Thyroid gland (tissue), 4 donors: Measurements from ENCODE around the gene ATRX. TPM values are rescaled to one million over a fixed set of nuclear protein-coding genes. Genes with fewer than 3 reads are reported as not detected.
"Not testable (repeated sequence)": the region's sequence is repeated elsewhere in the genome, so short reads cannot be mapped to it uniquely, and the experiment has no call there.

Source experiments
- DNase-seq, 2 donors: peaks; one replicate each; pipeline ENCODE4 v3.0.0-alpha.2; 2019
- H3K27ac ChIP-seq, 3 donors: fragments of 200-600 bp; sonication (generic); 1 replicate in 2 of 3; 2 replicates in 1 of 3; pipeline ENCODE4 v1.5.1; 2016 to 2019; ENCODE audit warnings: mild to moderate bottlenecking in 1 of 3, moderate library complexity in 1 of 3
- H3K27me3 ChIP-seq: fragments of 200-600 bp; sonication (generic); one replicate; pipeline ENCODE4 v1.5.1; 2019
- H3K36me3 ChIP-seq, 2 donors: fragments of 200-600 bp; sonication (generic); one replicate each; pipeline ENCODE4 v1.5.1; 2016 to 2019
- H3K4me1 ChIP-seq, 2 donors: fragments of 200-600 bp; sonication (generic); one replicate each; pipeline ENCODE4 v1.5.1; 2017 to 2019
- H3K4me3 ChIP-seq, 3 donors: fragments of 200-600 bp; sonication (generic); replicated peaks in 1 of 3; 1 replicate in 2 of 3; 2 replicates in 1 of 3; pipeline ENCODE4 v1.5.1; 2016; ENCODE audit warnings: mild to moderate bottlenecking in 1 of 3
- H3K9me3 ChIP-seq: fragments of 200-600 bp; sonication (generic); one replicate; pipeline ENCODE4 v1.5.1; 2017
- POLR2A ChIP-seq, 2 donors: fragments of 450-650 bp; IDR thresholded peaks; one replicate each; pipeline ENCODE4 v1.6.1; 2017; ENCODE audit warnings: antibody characterized with exemption in 2 of 2, mild to moderate bottlenecking in 2 of 2, moderate library complexity in 1 of 2
- WGBS, 2 donors: methylation state at CpG; one replicate each; pipeline ENCODE4 v1.1.5; 2017; 5-methylcytosine and 5-hydroxymethylcytosine counted together
- intact Hi-C: fragments of 100-400 bp; cut with DNase I; formaldehyde crosslinking; loops from one replicate; pipeline ENCODE4 v1.15.1; 2023
- total RNA-seq, 4 donors: library from RNA; depleted of rRNA; stranded (reverse); fragments of >200 nt; gene quantifications; one replicate each; pipeline ENCODE4 v1.2.3, GENCODE V29; 2016
- TF ChIP-seq, protein P1 (sequence below), 6 experiments: fragments of 200-600 bp in 3 of 6; fragments of 450-650 bp in 3 of 6; sonication (generic) in 3 of 6; IDR thresholded peaks; one replicate each; pipeline ENCODE4 v1.5.1; 2016 to 2019; ENCODE audit warnings: antibody characterized with exemption in 6 of 6, mild to moderate bottlenecking in 2 of 6, inconsistent platforms in 1 of 6, moderate library complexity in 1 of 6

Gene ATRX
- total RNA-seq, 4 donors from 2014 or later = 96.2 to 211 (median 131) TPM

GRCh38 chrX:77698242-77698641 lies 87.8 kb downstream of the ATRX start:
- H3K27me3 ChIP-seq = no peaks in the 10 kb centered on the region
- 98 to 100% methylated on average over 3 of the region's 3 CpGs for WGBS, 2 donors
- no peak overlapping the region for H3K27ac ChIP-seq
- DNase-seq = no peak
- no peaks in the 10 kb centered on the region for H3K36me3 ChIP-seq
- intact Hi-C loops = no loop called here
- H3K4me1 ChIP-seq = no peaks in the 10 kb centered on the region
- no peaks in the 10 kb centered on the region for H3K9me3 ChIP-seq
- TF ChIP-seq POLR2A (IDR thresholded peaks at IDR 0.05) = no peak
- TF ChIP-seq, protein P1, sequence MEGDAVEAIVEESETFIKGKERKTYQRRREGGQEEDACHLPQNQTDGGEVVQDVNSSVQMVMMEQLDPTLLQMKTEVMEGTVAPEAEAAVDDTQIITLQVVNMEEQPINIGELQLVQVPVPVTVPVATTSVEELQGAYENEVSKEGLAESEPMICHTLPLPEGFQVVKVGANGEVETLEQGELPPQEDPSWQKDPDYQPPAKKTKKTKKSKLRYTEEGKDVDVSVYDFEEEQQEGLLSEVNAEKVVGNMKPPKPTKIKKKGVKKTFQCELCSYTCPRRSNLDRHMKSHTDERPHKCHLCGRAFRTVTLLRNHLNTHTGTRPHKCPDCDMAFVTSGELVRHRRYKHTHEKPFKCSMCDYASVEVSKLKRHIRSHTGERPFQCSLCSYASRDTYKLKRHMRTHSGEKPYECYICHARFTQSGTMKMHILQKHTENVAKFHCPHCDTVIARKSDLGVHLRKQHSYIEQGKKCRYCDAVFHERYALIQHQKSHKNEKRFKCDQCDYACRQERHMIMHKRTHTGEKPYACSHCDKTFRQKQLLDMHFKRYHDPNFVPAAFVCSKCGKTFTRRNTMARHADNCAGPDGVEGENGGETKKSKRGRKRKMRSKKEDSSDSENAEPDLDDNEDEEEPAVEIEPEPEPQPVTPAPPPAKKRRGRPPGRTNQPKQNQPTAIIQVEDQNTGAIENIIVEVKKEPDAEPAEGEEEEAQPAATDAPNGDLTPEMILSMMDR (IDR thresholded peaks at IDR 0.05) = no peak
- no peak overlapping the region for H3K4me3 ChIP-seq

DNA sequence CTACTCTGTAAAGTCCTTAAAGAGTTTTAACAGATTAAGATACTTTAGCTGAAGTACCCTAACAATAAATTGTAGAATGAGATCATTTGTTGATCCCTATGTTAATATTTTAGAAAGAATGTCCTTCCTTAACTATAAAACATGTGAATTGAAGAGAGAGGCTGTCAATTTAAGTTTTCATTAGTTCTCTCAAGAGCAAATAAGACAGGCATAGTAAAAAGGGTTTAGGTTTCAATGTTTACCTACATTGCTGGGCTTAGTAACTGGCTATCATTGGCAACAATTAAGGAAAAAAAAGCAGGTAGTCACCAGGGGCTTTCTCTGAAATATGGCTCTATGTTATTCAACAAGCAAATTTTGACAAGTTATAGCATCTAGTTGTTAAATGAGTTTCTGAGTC lies 91.5 kb downstream of the ATRX start:
- Histone ChIP-seq H3K4me3 (no peak overlapping the region), H3K36me3 (no peaks in the 10 kb centered on the region), H3K27me3 (no peaks in the 10 kb centered on the region), H3K27ac (no peak overlapping the region), H3K9me3 (no peaks in the 10 kb centered on the region), H3K4me1 (no peaks in the 10 kb centered on the region)
- intact Hi-C loops = no loop called here
- TF ChIP-seq POLR2A (IDR thresholded peaks at IDR 0.05) = no peak
- TF ChIP-seq, protein P1 (IDR thresholded peaks at IDR 0.05) = no peak
- DNase-seq = no peak

GRCh38 chrX:77693594-77693993 lies 92.4 kb downstream of the ATRX start:
- WGBS, 2 donors = 55 to 61% methylated on average over 5 of the region's 5 CpGs
- no peaks in the 10 kb centered on the region for H3K36me3 ChIP-seq
- TF ChIP-seq POLR2A (IDR thresholded peaks at IDR 0.05) = no peak
- TF ChIP-seq, protein P1 (IDR thresholded peaks at IDR 0.05) = no peak

DNA sequence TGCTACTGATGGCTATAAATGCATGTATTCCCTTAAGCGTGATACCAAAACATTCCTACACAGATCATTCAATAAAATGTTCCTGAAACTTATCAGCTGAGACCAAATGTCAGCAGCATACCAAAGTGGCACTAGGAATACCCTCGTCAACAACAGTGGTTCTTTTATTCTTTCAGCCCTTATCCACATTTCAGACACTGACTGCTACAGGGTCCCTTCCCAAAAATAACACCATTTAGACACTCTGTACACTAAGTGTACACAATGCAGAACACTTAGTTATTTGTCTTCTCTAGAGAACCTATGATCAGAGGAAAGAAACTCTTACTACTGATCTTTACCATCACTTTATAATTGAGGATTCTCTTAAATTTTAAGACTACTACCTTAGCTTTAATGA lies 94.1 kb downstream of the ATRX start:
- H3K27ac ChIP-seq = no peak overlapping the region
- H3K4me1 ChIP-seq = no peaks in the 10 kb centered on the region
- H3K4me3 ChIP-seq = no peak overlapping the region
- no peaks in the 10 kb centered on the region for H3K9me3 ChIP-seq
- 80 to 90% methylated on average over 2 of the region's 2 CpGs for WGBS, 2 donors
- H3K36me3 ChIP-seq = peaks cover 0 to 2% of the 10 kb centered on the region in 2 donors
- no peak for DNase-seq
- intact Hi-C loops = no loop called here
- H3K27me3 ChIP-seq = no peaks in the 10 kb centered on the region
- TF ChIP-seq, protein P1 (IDR thresholded peaks at IDR 0.05) = no peak
- TF ChIP-seq POLR2A (IDR thresholded peaks at IDR 0.05) = no peak

More at GRCh38 chrX:77693594-77693993, 92.4 kb downstream of the ATRX start:
- peak overlapping the region in 1 of 3 donors; percentile 20 for H3K27ac ChIP-seq
- no peaks in the 10 kb centered on the region for H3K9me3 ChIP-seq
- no peak overlapping the region for H3K4me3 ChIP-seq
- DNase-seq = no peak
- intact Hi-C loops = no loop called here
- no peaks in the 10 kb centered on the region for H3K4me1 ChIP-seq
- H3K27me3 ChIP-seq = no peaks in the 10 kb centered on the region

- Histone ChIP-seq H3K4me3 (no peak overlapping the region), H3K36me3 (peaks cover 0 to 2% of the 10 kb centered on the region in 2 donors), H3K9me3 (no peaks in the 10 kb centered on the region), H3K27ac (no peak overlapping the region), H3K27me3 (no peaks in the 10 kb centered on the region), H3K4me1 (no peaks in the 10 kb centered on the region)
- DNase-seq = no peak
- TF ChIP-seq POLR2A (IDR thresholded peaks at IDR 0.05) = no peak
- TF ChIP-seq, protein P1 (IDR thresholded peaks at IDR 0.05) = no peak
- WGBS, 2 donors = 69 to 91% methylated on average over 1 of the region's 1 CpG
- intact Hi-C loops = no loop called here
Observed at GRCh38 chrX:77689376-77689775, 96.6 kb downstream of the ATRX start.

DNA sequence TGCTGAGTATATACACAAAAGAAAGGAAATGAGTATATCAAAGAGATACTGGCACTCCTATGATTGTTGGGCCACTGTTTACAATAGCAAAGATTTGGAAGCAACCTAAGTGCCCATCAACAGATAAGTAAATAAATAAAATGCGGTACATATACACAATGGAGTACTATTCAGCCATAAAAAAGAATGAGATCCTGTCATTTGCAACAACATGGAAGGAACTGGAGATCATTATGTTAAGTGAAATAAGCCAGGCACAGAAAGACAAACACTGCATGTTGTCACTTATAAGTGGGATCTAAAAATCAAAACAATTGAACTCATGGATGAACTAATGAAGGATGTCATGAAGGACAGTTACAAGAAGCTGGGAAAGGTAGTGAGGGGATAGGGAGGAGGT lies 100.3 kb downstream of the ATRX start:
- H3K27me3 ChIP-seq, H3K4me1 ChIP-seq, H3K36me3 ChIP-seq, intact Hi-C loops, H3K4me3 ChIP-seq, H3K27ac ChIP-seq, DNase-seq, H3K9me3 ChIP-seq: not testable (repeated sequence)
- 87 to 100% methylated on average over 1 of the region's 1 CpG for WGBS, 2 donors
